Esophagus muscularis mucosa (tissue), 3 donors: ENCODE data around the gene SMIM33.

ENCODE experiments used
- CTCF ChIP-seq, 3 experiments: fragments of 200-600 bp in 2 of 3; fragments of 450-650 bp in 1 of 3; sonication (generic) in 2 of 3; IDR thresholded peaks; one replicate each; pipeline ENCODE4 v1.5.1; 2017 to 2019; ENCODE audit warnings: antibody characterized with exemption in 3 of 3, mild to moderate bottlenecking in 2 of 3, moderate library complexity in 1 of 3
- POLR2AphosphoS5 ChIP-seq, 2 donors: sonication (generic); formaldehyde crosslinking; IDR thresholded peaks; one replicate each; pipeline ENCODE4 v1.6.1; 2017; ENCODE audit warnings: antibody characterized with exemption in 2 of 2

DNA sequence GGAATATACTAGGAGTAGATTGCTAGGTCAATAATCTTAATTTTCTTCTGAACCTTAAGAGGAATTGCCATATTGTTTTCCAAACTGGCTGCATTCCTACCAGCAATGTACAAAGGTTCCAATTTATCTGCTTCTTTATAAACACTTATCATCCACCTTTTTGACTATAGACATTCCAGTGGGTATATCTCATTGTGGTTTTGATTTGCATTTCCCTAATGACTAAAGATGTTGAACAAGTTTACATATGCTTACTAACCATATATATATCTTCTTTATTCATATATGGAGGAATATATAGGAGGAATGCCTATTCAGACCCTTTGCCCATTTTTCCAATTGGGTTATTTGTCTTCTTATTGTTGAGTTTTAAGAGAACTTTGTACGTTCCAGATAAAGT lies 39.1 kb upstream of the SMIM33 start:
- TF ChIP-seq CTCF (IDR thresholded peaks at IDR 0.05): no peak
- no peak for TF ChIP-seq POLR2AphosphoS5 (IDR thresholded peaks at IDR 0.05)
